Panc1 (cell line): Measurements from ENCODE around the gene MOB3C.

Experiments
- CTCF ChIP-seq: fragments of 450-650 bp; IDR thresholded peaks from 2 replicates; pipeline ENCODE4 v1.5.1; 2017; ENCODE audit warnings: mild to moderate bottlenecking
- POLR2AphosphoS5 ChIP-seq: IDR thresholded peaks from 2 replicates; pipeline ENCODE4 v1.6.1; 2012; ENCODE audit warnings: mild to moderate bottlenecking, low read depth, low read length, moderate library complexity
- REST ChIP-seq, 2 experiments: IDR thresholded peaks; 2 replicates each; pipeline ENCODE4 v1.6.1; 2011 to 2012; ENCODE audit warnings: low read depth in 2 of 2, control low read depth in 1 of 2, low read length in 1 of 2, mild to moderate bottlenecking in 1 of 2, moderate library complexity in 1 of 2; ENCODE audit not compliant: insufficient read depth in 1 of 2
- SIN3A ChIP-seq: IDR thresholded peaks from 2 replicates; pipeline ENCODE4 v1.6.1; 2012; ENCODE audit warnings: low read depth, mild to moderate bottlenecking, low read length, moderate library complexity, borderline replicate concordance; ENCODE audit not compliant: insufficient read depth
- TCF7L2 ChIP-seq: IDR thresholded peaks from 2 replicates; pipeline ENCODE4 v1.6.1; 2011; ENCODE audit warnings: mild to moderate bottlenecking, low read depth, low read length, inconsistent platforms

DNA sequence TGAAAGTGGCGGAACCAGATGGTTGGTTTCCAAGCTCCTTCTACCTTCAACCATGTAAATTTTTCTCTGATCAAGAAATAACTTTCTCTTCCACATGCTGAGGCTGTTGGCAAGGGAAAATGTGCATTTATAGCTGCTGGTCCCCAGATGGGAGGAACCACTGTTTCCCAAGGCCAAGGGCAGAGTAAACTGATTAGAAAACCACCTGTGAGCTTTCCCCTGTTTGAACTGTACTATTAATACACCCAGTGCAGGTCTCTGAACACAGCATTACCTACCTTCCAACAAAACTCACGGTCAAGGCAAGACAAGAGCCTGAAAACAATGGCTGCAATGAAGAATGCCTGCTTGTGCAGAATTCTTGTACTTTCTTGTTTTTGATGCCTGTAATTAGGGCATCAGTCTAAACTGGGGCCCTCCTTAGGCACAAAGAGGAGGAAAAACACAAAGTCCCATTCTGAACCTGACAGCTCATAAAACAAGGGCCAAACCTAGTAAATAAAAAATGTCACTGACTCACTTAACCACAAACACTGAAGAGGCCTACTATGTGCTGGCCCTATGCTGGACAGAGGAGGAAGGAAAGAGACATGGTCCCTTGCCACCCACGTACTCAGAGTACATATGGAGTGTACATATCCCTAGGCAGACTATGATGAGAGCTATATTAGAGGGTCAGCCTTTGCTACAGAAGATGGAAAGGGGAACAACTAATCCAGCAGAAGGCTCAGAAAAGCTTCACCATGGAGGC lies 15.2 kb downstream of the MOB3C start:
- TF ChIP-seq CTCF (no peak), POLR2AphosphoS5 (no peak), REST (IDR thresholded peaks at IDR 0.05; ENCODE audit: insufficient read depth in 1 of 2, low read depth in 2 of 2, low read length in 1 of 2) (no peak), TCF7L2 (no peak), SIN3A (no peak)
